ENCODE results near the gene ART5. TPM values are rescaled to one million over a fixed set of nuclear protein-coding genes. Genes with fewer than 3 reads are reported as not detected.
A peak's percentile ranks its signal among the peaks of the same experiment; 100 is the strongest.

ART5 gene
- total RNA-seq, 2 donors from 2014 or later, result not detected

DNA sequence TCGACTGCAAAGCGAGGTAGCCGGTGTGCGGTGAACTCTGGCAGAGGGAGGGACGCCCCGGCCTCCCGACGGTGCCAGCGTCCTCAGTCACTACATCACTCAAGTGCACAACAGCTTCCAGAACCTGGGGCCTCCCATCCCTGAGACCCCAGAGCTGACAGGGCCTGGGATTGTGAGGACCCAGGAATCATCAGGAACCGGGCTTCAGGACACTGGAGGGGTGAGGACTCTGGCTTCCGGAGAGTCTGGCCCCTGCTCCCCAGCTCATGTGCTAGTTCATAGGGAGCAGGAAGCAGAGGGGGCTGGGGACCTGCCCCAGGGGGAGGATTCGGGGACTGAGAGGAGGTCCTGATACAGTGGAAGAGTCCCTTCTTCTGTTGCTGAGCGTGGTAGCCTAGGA lies 4.6 kb downstream of the ART5 start:
- Mint-ChIP-seq H3K9me3 (no peaks in the 10 kb centered on the region), H3K36me3 (no peaks in the 10 kb centered on the region), H3K27ac (no peak overlapping the region)
- DNase-seq (ENCODE audit: low spot score in 2 of 2), result no peak
- no peak for ATAC-seq

GRCh38 chr11:3635641-3636375 lies 6.0 kb downstream of the ART5 start:
- no peak for DNase-seq (ENCODE audit: low spot score in 2 of 2)
- H3K9me3 Mint-ChIP-seq, result no peaks in the 10 kb centered on the region
- no peak overlapping the region for H3K27ac Mint-ChIP-seq
- no peak for ATAC-seq
- no peaks in the 10 kb centered on the region for H3K36me3 Mint-ChIP-seq

GRCh38 chr11:3632070-3632660 lies 9.6 kb downstream of the ART5 start:
- H3K27ac Mint-ChIP-seq, result peak overlapping the region in 1 of 2 donors; percentile 12
- peak in 1 of 2 donors; percentile 28 for ATAC-seq
- DNase-seq (ENCODE audit: low spot score in 2 of 2), result no peak
- no peaks in the 10 kb centered on the region for H3K36me3 Mint-ChIP-seq
- H3K9me3 Mint-ChIP-seq, result no peaks in the 10 kb centered on the region

DNA sequence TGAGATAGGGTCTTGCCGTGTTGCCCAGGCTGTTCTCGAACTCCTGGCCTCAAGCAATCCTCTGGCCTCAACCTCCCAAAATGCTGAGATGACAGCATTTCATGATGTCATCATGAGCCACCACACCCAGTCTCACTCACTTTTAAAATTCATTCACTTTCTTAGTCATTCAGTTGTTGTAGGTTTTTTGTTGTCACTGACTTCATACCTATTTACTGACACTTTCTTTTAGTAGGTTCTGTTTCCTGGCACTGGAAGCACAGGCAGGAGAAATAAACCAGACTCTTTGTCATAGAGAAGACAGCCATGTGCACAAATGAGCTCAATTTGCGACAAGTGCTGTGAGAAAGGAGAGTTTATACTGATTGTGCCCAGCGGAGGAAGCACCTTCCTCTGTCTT lies 10.5 kb downstream of the ART5 start:
- DNase-seq (ENCODE audit: low spot score in 2 of 2) (peak in 1 of 2 donors; percentile 7), ATAC-seq (peak in 1 of 2 donors; percentile 73)
- H3K36me3 Mint-ChIP-seq, result no peaks in the 10 kb centered on the region
- H3K9me3 Mint-ChIP-seq, result no peaks in the 10 kb centered on the region
- H3K27ac Mint-ChIP-seq, result peak overlapping the region in 1 of 2 donors; percentile 83

DNA sequence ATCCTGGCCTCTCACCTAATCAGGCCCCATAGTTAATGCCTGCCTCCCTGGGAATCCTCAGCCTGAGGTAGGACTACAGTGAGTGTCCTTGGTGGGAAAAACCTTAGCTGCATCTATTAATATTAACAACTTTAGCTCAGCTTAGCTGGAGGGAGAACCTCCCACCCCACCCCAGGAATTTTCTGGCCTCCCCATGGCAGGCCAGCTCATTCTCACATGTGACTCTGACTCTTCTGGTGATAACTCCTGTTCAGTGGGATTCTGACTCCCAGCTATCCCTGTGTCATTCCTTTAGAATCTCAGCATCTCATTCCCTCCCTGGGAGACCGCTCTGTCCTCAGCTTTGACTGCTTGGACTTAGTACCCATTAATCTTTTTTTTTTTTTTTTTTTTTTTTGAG lies 14.5 kb downstream of the ART5 start:
- Mint-ChIP-seq H3K9me3 (no peaks in the 10 kb centered on the region), H3K27ac (no peak overlapping the region), H3K36me3 (no peaks in the 10 kb centered on the region)
- ATAC-seq (no peak), DNase-seq (ENCODE audit: low spot score in 2 of 2) (no peak)

DNA sequence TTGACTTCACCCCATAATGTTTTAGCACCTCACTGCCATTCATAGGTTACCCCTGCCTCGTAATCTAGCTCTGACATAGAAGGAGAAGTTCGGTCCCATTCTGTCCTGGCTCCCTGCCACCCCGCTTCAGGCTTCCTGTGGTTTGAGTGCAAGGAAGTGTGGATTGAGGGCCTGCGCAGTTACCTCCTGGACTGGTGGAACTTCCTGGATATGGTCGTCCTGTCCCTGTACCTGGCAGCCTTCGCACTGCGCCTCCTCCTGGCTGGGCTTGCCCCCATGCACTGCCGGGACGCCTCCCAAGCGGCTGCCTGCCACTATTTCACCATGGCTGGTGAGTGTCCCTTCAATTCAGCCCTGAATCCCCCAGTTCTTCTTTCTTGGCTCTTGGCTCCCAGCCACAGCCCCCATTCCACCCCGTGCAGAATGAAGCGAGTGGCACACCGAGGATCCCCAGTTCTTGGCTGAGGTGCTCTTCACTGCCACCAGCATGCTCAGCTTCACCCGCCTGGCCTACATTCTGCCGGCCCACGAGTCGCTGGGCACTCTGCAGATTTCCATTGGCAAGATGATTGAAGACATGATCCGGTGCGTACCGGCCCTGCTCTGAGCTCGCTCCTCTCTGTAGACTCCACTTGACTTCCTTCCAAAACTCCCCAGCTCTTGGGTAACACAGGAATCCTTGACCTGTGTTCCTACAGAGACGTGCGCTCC lies 15.4 kb downstream of the ART5 start:
- Mint-ChIP-seq H3K27ac (no peak overlapping the region), H3K36me3 (no peaks in the 10 kb centered on the region), H3K9me3 (no peaks in the 10 kb centered on the region)
- DNase-seq (ENCODE audit: low spot score in 2 of 2) (no peak), ATAC-seq (no peak)

- Mint-ChIP-seq H3K9me3 (no peaks in the 10 kb centered on the region), H3K36me3 (no peaks in the 10 kb centered on the region), H3K27ac (no peak overlapping the region)
- DNase-seq (ENCODE audit: low spot score in 2 of 2) (no peak), ATAC-seq (no peak)
These were observed 17.9 kb downstream of the ART5 start for GRCh38 chr11:3623767-3624458.

GRCh38 chr11:3623121-3623520 lies 18.7 kb downstream of the ART5 start:
- peak in 1 of 2 donors; percentile 4 for DNase-seq (ENCODE audit: low spot score in 2 of 2)
- H3K36me3 Mint-ChIP-seq, result no peaks in the 10 kb centered on the region
- H3K9me3 Mint-ChIP-seq, result no peaks in the 10 kb centered on the region
- ATAC-seq, result no peak
- peak overlapping the region in 1 of 2 donors; percentile 33 for H3K27ac Mint-ChIP-seq

GRCh38 chr11:3622521-3622920 lies 19.3 kb downstream of the ART5 start:
- peak overlapping the region in 1 of 2 donors; percentile 33 for H3K27ac Mint-ChIP-seq
- H3K36me3 Mint-ChIP-seq, result no peaks in the 10 kb centered on the region
- ATAC-seq (no peak), DNase-seq (ENCODE audit: low spot score in 2 of 2) (no peak)
- H3K9me3 Mint-ChIP-seq, result no peaks in the 10 kb centered on the region

DNA sequence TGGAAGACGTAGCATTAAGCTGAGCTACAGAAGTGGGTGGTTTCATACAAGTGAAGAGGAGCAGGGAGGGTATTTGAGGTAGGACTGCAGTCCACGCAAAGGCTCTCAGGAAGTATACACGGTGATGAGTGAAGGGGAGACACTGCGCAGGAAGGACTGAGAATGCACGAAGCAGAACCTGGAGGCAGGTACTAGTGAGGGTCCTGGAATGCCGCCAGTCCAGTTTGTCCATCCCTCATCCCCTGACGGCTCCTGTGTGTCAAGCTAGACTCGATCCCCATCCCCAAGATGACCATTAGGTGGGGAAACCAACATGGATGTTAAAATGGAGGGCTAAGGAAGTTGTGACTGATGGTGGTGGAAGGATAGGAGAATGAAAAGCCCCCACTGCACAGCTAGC lies 23.8 kb downstream of the ART5 start:
- H3K9me3 Mint-ChIP-seq, result no peaks in the 10 kb centered on the region
- DNase-seq (ENCODE audit: low spot score in 2 of 2) (no peak), ATAC-seq (no peak)
- no peak overlapping the region for H3K27ac Mint-ChIP-seq
- no peaks in the 10 kb centered on the region for H3K36me3 Mint-ChIP-seq

DNA sequence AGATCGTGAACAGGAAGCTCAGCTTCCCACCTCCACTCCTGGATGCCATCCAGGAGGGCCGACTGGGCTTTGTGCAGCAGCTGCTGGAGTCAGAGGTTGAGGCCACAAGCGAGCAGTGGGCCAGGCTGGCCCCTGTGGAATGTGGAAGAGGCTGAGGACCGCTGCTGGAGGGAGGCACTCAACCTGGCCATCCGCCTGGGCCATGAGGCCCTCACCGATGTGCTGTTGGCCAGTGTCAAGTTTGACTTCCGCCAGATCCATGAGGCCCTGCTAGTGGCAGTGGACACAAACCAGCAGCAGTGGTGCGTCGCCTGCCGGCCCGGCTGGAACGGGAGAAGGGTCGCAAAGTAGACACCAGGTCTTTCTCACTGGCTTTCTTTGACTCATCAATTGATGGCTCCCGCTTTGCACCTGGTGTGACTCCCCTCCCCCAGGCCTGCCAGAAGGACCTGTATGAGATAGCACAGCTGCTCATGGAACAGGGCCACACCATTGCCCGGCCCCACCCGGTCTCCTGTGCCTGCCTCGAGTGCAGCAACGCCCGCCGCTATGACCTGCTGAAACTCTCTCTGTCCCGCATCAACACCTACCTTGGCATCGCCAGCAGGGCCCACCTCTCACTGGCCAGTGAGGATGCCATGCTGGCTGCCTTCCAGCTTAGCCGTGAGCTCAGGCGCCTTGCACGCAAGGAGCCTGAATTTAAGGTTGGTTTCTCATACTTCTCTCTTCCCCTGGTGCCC lies 24.9 kb downstream of the ART5 start:
- Mint-ChIP-seq H3K9me3 (no peaks in the 10 kb centered on the region), H3K27ac (peak overlapping the region in 1 of 2 donors; percentile 78), H3K36me3 (no peaks in the 10 kb centered on the region)
- DNase-seq (ENCODE audit: low spot score in 2 of 2), result no peak
- no peak for ATAC-seq

DNA sequence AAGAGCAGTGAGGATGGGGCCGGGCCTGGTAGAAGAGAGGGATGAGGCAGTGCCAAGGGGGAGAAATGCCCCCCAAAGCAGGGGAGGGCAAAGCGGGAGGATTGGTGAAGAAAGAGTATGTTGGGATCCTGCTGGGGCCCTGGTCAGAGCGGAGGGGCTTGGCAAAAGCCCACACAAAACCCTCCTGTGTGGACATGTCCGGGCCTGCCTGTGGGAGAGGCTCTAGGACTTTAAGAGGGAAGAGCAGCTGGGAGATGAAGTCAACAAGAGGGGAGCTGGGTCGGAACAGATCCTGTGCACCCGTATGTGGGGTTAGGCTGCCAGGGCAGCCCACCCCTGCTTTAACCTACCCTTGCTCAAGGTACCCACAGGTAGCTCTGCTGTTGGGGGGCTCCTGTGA lies 25.8 kb downstream of the ART5 start:
- H3K9me3 Mint-ChIP-seq, result no peaks in the 10 kb centered on the region
- H3K27ac Mint-ChIP-seq, result peak overlapping the region; percentile 11 to 78
- DNase-seq (ENCODE audit: low spot score in 2 of 2) (no peak), ATAC-seq (no peak)
- no peaks in the 10 kb centered on the region for H3K36me3 Mint-ChIP-seq

DNA sequence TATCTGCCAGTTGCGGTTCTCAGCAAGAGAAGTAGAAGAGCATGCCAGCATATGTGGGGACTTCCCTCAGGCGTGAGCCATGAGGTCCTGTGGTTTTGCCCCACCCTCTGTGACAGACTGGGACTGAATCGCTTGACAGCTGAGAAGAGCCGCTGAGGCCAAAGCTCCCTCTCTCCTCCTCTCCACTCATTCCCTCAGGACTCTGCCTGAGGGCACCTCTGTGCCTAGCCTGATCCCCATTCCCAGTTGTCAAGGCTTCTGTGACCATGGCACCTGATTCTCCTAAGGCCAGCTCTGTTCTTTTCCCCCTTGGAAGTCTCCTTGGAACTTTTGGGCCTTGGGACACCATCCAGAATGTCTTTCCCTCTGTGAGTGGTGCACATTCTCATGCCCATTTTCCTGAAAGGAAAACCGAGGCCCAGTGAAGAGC lies 27.0 kb downstream of the ART5 start:
- Mint-ChIP-seq H3K27ac (peak overlapping the region; percentile 44 to 78), H3K36me3 (no peaks in the 10 kb centered on the region), H3K9me3 (no peaks in the 10 kb centered on the region)
- ATAC-seq, result peak; percentile 90 to 99
- DNase-seq (ENCODE audit: low spot score in 2 of 2), result peak; percentile 21 to 61

- Mint-ChIP-seq H3K27ac (peak overlapping the region; percentile 32 to 78), H3K36me3 (no peaks in the 10 kb centered on the region), H3K9me3 (no peaks in the 10 kb centered on the region)
- peak in 1 of 2 donors; percentile 1 for ATAC-seq
- DNase-seq (ENCODE audit: low spot score in 2 of 2), result no peak
These were observed 27.6 kb downstream of the ART5 start for GRCh38 chr11:3613998-3614741.

GRCh38 chr11:3611976-3612678 lies 29.7 kb downstream of the ART5 start:
- no peaks in the 10 kb centered on the region for H3K36me3 Mint-ChIP-seq
- H3K9me3 Mint-ChIP-seq, result no peaks in the 10 kb centered on the region
- no peak for DNase-seq (ENCODE audit: low spot score in 2 of 2)
- ATAC-seq, result no peak
- no peak overlapping the region for H3K27ac Mint-ChIP-seq
